Fibroblast of the aortic adventitia (primary cell): ENCODE data around the gene DNPEP. TPM values are rescaled to one million over a fixed set of nuclear protein-coding genes. Genes with fewer than 3 reads are reported as not detected.
A peak's percentile ranks its signal among the peaks of the same experiment; 100 is the strongest.

Experiments used
- DNase-seq: peaks from one replicate; pipeline ENCODE4 v3.0.0-alpha.2; 2010; ENCODE audit warnings: low read depth
- H3K4me3 ChIP-seq: 2 replicates; pipeline ENCODE4 v1.5.1; 2011; ENCODE audit warnings: low read depth, mild to moderate bottlenecking, control low read depth, low read length, moderate library complexity
- total RNA-seq: library from RNA; depleted of rRNA; stranded (reverse); fragments of >200 nt; gene quantifications from 2 replicates; pipeline ENCODE4 v1.2.3, GENCODE V29; 2012; ENCODE audit warnings: low replicate concordance
- TF ChIP-seq, protein P1 (sequence below): IDR thresholded peaks from 2 replicates; pipeline ENCODE4 v1.5.1; 2011; ENCODE audit warnings: mild to moderate bottlenecking, low read length, control low read depth, inconsistent platforms; ENCODE audit not compliant: insufficient read depth

Gene DNPEP
- total RNA-seq, 1 donor: 55.0 TPM

DNA sequence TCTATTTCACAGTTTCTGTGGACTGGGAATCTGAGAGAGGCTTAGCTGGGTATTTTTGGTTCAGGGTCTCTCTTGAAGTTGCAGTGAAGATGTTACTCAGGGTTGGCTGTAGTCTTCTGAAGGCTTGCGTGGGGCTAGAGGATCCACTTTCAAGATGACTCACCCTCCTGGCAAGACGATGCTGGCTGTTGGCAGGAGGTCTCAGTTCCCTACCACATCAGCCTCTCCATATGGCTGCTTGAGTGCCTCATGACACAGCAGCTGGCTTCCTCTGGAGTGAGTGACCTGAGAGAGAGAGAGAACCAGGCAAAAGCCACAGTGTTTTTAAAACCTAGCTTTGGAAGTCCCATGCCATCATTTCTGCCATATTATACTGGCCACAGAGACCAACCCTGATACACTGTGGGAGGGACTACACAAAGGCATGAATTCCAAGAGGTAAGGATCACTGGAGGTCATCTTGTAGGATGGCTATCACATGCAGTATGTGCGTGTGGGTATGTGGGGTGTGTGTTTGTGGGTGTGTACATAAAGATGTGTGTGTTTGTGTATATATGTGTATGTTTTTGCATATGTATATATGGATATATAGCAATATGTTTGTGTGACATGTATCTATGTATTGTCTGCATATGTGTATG lies 25.1 kb downstream of the DNPEP start:
- TF ChIP-seq, protein P1, sequence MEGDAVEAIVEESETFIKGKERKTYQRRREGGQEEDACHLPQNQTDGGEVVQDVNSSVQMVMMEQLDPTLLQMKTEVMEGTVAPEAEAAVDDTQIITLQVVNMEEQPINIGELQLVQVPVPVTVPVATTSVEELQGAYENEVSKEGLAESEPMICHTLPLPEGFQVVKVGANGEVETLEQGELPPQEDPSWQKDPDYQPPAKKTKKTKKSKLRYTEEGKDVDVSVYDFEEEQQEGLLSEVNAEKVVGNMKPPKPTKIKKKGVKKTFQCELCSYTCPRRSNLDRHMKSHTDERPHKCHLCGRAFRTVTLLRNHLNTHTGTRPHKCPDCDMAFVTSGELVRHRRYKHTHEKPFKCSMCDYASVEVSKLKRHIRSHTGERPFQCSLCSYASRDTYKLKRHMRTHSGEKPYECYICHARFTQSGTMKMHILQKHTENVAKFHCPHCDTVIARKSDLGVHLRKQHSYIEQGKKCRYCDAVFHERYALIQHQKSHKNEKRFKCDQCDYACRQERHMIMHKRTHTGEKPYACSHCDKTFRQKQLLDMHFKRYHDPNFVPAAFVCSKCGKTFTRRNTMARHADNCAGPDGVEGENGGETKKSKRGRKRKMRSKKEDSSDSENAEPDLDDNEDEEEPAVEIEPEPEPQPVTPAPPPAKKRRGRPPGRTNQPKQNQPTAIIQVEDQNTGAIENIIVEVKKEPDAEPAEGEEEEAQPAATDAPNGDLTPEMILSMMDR: no peak
- DNase-seq: peak; percentile 98
- no peak overlapping the region for H3K4me3 ChIP-seq

DNA sequence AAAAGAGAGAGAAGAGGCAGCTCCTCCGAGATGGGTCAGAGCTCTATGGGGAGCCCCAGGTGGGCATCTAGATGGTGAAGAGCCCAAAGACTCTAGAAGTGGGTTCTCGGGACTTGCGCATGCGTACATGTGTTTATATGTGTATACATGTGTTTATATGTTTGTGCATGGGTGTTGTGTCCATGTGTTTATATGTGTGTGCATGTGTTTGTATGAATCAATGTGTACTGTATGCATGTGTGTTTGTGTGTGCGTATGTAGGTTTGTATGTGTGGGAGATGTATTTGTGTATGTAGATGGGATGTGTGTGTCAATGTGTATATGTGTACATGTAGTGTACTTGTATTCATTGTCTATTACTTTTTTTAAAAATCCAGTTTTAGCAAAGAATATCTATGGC lies 25.6 kb downstream of the DNPEP start:
- TF ChIP-seq, protein P1: no peak
- H3K4me3 ChIP-seq: no peak overlapping the region
- no peak for DNase-seq

DNA sequence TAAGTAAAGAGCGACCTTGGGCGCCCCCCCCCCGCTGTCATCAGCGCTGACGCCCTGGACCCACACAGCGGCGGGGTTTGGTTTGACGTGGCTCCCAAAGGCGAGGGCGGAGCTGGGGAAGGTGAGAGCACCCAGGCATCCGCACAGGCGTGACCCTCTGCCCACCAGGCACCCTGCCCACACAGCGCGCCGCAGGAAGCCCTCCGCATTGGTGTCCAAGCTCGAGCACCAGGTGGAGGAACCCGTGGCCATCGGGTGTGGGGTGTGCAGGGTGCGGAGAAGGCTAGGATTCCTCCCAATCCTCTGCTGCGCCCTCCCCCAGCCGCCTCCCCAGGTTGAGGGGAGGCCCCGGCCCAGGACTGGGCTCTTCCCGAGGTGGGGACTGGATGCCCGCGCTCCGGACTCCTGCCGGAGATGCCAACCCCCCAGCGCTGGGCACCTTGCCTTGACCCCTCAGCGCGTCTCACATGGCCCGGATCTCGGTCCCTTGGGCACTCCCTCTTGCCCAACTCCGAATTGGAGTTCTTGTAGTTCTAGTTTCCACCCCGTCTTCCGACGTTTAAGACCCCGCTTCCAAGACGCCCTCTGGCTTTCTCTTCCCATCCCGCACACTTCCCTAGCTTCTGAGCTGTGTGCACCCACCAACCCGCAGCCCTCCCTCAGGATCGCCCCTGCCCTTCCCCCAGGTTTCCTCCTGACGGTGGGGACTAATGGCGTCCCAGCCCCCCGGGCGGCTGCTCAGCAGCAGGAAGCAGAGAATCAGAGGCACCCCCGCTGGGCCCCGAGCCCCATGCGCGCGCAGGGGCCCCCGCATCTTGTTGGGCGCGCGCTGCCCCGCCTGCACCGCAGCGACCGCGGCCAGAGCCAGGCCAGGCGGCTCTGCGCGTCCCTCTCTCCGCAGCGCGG lies 29.3 kb downstream of the DNPEP start:
- DNase-seq: no peak
- H3K4me3 ChIP-seq: peak overlapping the region; percentile 9
- TF ChIP-seq, protein P1: no peak

DNA sequence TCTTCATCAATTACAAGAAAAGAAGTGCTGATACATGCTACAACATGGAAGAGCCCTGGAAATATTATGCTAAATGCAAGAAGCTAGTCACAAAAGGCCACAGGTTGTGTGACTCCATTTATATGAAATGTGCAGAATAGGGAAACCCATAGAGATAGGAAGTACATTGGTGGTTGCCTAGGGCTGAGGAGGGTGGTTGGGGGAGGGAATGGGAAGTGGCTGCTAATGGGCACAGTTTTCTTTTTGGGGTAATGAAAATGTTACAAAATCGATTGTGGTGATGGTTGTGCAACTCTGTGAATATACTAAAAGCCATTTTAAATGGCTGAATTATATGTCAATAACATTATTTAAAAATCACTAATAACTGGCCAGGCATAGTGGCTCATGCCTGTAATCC lies 30.9 kb downstream of the DNPEP start:
- TF ChIP-seq, protein P1: no peak
- no peak for DNase-seq
- H3K4me3 ChIP-seq: no peak overlapping the region

DNA sequence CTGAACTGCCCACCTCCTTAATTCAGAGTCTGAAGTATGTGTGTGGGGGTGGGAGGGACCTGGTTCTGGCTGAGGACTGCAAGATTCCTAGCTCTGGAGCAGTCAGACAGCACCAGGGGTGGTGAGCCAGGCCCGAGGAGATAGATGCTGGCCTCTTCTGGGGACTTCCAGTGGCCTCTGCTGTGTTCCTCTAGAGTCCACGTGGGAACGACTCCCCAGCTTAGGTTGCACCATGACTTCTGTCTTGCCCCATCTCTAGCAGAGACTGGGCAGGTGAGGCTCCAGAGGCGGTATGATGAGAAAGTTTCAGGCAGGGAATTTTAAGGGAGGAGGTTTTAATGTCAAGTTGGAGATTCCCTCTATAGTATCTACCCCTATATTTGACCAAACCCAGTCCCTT lies 33.1 kb downstream of the DNPEP start:
- H3K4me3 ChIP-seq: no peak overlapping the region
- TF ChIP-seq, protein P1: no peak
- DNase-seq: no peak

DNA sequence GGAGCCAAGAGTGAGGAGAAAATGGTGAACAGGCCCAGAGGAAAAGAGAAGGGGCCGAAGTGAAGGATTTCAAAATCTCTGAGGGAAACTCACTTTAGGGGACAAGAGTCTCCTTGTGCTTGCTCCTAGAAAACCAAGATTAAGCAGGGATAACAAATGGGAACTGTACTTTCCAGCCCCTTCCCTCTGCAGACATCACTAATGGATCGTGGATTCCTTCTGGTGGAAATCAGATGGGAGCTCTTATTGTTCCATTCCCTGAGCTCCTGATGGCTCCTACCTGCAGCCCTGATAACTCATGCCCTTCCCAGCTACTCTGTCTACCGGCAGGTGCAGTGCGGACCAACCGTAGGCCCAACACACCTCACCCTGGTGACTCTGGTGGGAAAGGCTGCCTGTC lies 34.6 kb downstream of the DNPEP start:
- TF ChIP-seq, protein P1: no peak
- no peak overlapping the region for H3K4me3 ChIP-seq
- DNase-seq: no peak
